ENCODE results near the gene DOCK3.
"Not testable (repeated sequence)": the region's sequence is repeated elsewhere in the genome, so short reads cannot be mapped to it uniquely, and the experiment has no call there.

The DOCK3 gene

GRCh38 chr3:51063053-51063452, 388.3 kb downstream of the DOCK3 start:
- Histone ChIP-seq H3K36me3 (no peaks in the 10 kb centered on the region), H3K9me3 (no peaks in the 10 kb centered on the region), H3K4me1 (no peaks in the 10 kb centered on the region), H3K27ac (no peak overlapping the region), H3K4me3 (no peak overlapping the region), H3K27me3 (no peaks in the 10 kb centered on the region)
- intact Hi-C loops (cut with DNase I; ENCODE audit: low total_unique reads), result no loop called here
- TF ChIP-seq CTCF (IDR thresholded peaks at IDR 0.05), result no peak
- no peak for DNase-seq

GRCh38 chr3:51075221-51075775, 400.6 kb downstream of the DOCK3 start:
- no peaks in the 10 kb centered on the region for H3K9me3 ChIP-seq
- no peak for TF ChIP-seq CTCF (IDR thresholded peaks at IDR 0.05)
- H3K27ac ChIP-seq, result no peak overlapping the region
- DNase-seq, result no peak
- H3K4me1 ChIP-seq, result no peaks in the 10 kb centered on the region
- no peaks in the 10 kb centered on the region for H3K36me3 ChIP-seq
- no peaks in the 10 kb centered on the region for H3K27me3 ChIP-seq
- H3K4me3 ChIP-seq, result no peak overlapping the region
- intact Hi-C loops (cut with DNase I; ENCODE audit: low total_unique reads), result no loop called here

- DNase-seq, result no peak
- peaks cover 0 to 34% (median 9%) of the 10 kb centered on the region in 3 donors for H3K9me3 ChIP-seq
Measured at GRCh38 chr3:51082363-51082762, 407.6 kb downstream of the DOCK3 start.

GRCh38 chr3:51083490-51083889, 408.8 kb downstream of the DOCK3 start:
- TF ChIP-seq CTCF (IDR thresholded peaks at IDR 0.05), result no peak

More at GRCh38 chr3:51082363-51082762, 407.6 kb downstream of the DOCK3 start:
- H3K4me1 ChIP-seq, result no peaks in the 10 kb centered on the region
- no peaks in the 10 kb centered on the region for H3K27me3 ChIP-seq
- no peak overlapping the region for H3K4me3 ChIP-seq
- TF ChIP-seq CTCF (IDR thresholded peaks at IDR 0.05), result no peak
- intact Hi-C loops (cut with DNase I; ENCODE audit: low total_unique reads), result no loop called here
- no peak overlapping the region for H3K27ac ChIP-seq
- H3K36me3 ChIP-seq, result no peaks in the 10 kb centered on the region

GRCh38 chr3:51092141-51092540, 417.4 kb downstream of the DOCK3 start:
- intact Hi-C loops (cut with DNase I; ENCODE audit: low total_unique reads); H3K27ac ChIP-seq; H3K9me3 ChIP-seq; H3K36me3 ChIP-seq; DNase-seq; H3K4me3 ChIP-seq; H3K27me3 ChIP-seq; H3K4me1 ChIP-seq: not testable (repeated sequence)

More at GRCh38 chr3:51083490-51083889, 408.8 kb downstream of the DOCK3 start:
- intact Hi-C loops (cut with DNase I; ENCODE audit: low total_unique reads), result no loop called here
- H3K27me3 ChIP-seq, result no peaks in the 10 kb centered on the region
- H3K9me3 ChIP-seq, result peaks cover 0 to 34% (median 9%) of the 10 kb centered on the region in 3 donors
- H3K27ac ChIP-seq, result no peak overlapping the region
- no peak overlapping the region for H3K4me3 ChIP-seq
- no peak for DNase-seq
- H3K4me1 ChIP-seq, result no peaks in the 10 kb centered on the region
- H3K36me3 ChIP-seq, result no peaks in the 10 kb centered on the region

- H3K27me3 ChIP-seq; intact Hi-C loops (cut with DNase I; ENCODE audit: low total_unique reads); DNase-seq; H3K9me3 ChIP-seq; H3K27ac ChIP-seq; H3K36me3 ChIP-seq; H3K4me3 ChIP-seq; H3K4me1 ChIP-seq: not testable (repeated sequence)
Measured at GRCh38 chr3:51094838-51095237, 420.1 kb downstream of the DOCK3 start.

All from tibial artery (tissue), 4 donors.